ENCODE results near the gene REC114.

- no peak for TF ChIP-seq CTCF (IDR thresholded peaks at IDR 0.05)
- TF ChIP-seq POLR2A (IDR thresholded peaks at IDR 0.05) = no peak
These were observed 115.6 kb downstream of the REC114 start for GRCh38 chr15:73558529-73558928.
